Measurements from ENCODE around the gene ADGRA3. TPM values are rescaled to one million over a fixed set of nuclear protein-coding genes. Genes with fewer than 3 reads are reported as not detected.

ADGRA3 gene
- polyA plus RNA-seq, 1 of the 3 experiments (the other 2 are of a cell fraction), result 11.8 TPM

GRCh38 chr4:22492987-22493386 is 22.9 kb downstream of the ADGRA3 start:
- TF ChIP-seq ZBTB33 (IDR thresholded peaks at IDR 0.05; ENCODE audit: borderline replicate concordance, low read depth), result no peak
- TF ChIP-seq TCF12 (IDR thresholded peaks at IDR 0.05), result no peak
- TF ChIP-seq USF2 (IDR thresholded peaks at IDR 0.05; ENCODE audit: borderline replicate concordance, low read depth, low read length), result no peak
- ChIA-PET CTCF (interaction anchor here (1.0 kb wide), 1 partner anchor 12 kb away, joined by 3 read pairs; no protein-coding TSS in a partner anchor), POLR2A (no interaction called here)
- Histone ChIP-seq H3K9me2 (no peaks in the 10 kb centered on the region), H2AFZ (ENCODE audit: low read depth) (no peak overlapping the region), H3K27me3 (ENCODE audit: insufficient read depth) (no peaks in the 10 kb centered on the region), H3F3A (replicated peaks; ENCODE audit: insufficient read depth) (no peaks in the 10 kb centered on the region), H3K36me3 (replicated peaks in 1 of 2; ENCODE audit: control insufficient read depth in 1 of 2, insufficient read depth in 2 of 2, low read length in 1 of 2) (no peaks in the 10 kb centered on the region), H3K9me3 (no peaks in the 10 kb centered on the region), H4K20me1 (ENCODE audit: insufficient read depth) (0 out of 2 replicates have a peak, but pooled peaks cover 3% of the 10 kb centered on the region), H3K27ac (ENCODE audit: low read depth in 2 of 2, low read length in 1 of 2) (no peak overlapping the region), H3K9ac (no peak overlapping the region), H3K79me2 (ENCODE audit: insufficient read depth) (peaks cover 61% of the 10 kb centered on the region), H3K4me1 (ENCODE audit: control insufficient read depth in 1 of 2, insufficient read depth in 2 of 2, low read depth in 1 of 2, low read length in 1 of 2) (peaks cover 0 to 2% of the 10 kb centered on the region in 2 experiments; a peak in 1 of 4 replicates), H3K4me3 (ENCODE audit: low read depth in 2 of 2, low read length in 1 of 2) (no peak overlapping the region), H3K4me2 (no peak overlapping the region)
- DNase-seq, result no peak
- WGBS (ENCODE audit: low lambda C conversion rate), result 100% methylated on average over 2 of the region's 2 CpGs

GRCh38 chr4:22491939-22492338 is 23.9 kb downstream of the ADGRA3 start:
- no peak overlapping the region for H3K9ac ChIP-seq
- no peak overlapping the region for H3K4me2 ChIP-seq
- H2AFZ ChIP-seq (ENCODE audit: low read depth), result no peak overlapping the region
- H3K27me3 ChIP-seq (ENCODE audit: insufficient read depth), result no peaks in the 10 kb centered on the region
- peaks cover 2 to 6% of the 10 kb centered on the region in 2 experiments; a peak in 2 of 4 replicates for H3K4me1 ChIP-seq (ENCODE audit: control insufficient read depth in 1 of 2, insufficient read depth in 2 of 2, low read depth in 1 of 2, low read length in 1 of 2)
- no peaks in the 10 kb centered on the region for H3K9me2 ChIP-seq
- CTCF ChIA-PET, result no interaction called here
- no peak for DNase-seq
- peaks cover 61% of the 10 kb centered on the region for H3K79me2 ChIP-seq (ENCODE audit: insufficient read depth)
- 95% methylated on average over 6 of the region's 6 CpGs for WGBS (ENCODE audit: low lambda C conversion rate)
- no peak overlapping the region for H3K4me3 ChIP-seq (ENCODE audit: low read depth in 2 of 2, low read length in 1 of 2)
- 0 out of 2 replicates have a peak, but pooled peaks cover 3% of the 10 kb centered on the region for H4K20me1 ChIP-seq (ENCODE audit: insufficient read depth)
- no peak overlapping the region for H3K27ac ChIP-seq (ENCODE audit: low read depth in 2 of 2, low read length in 1 of 2)
- POLR2A ChIA-PET, result no interaction called here
- no peaks in the 10 kb centered on the region for H3F3A ChIP-seq (replicated peaks; ENCODE audit: insufficient read depth)
- TF ChIP-seq GABPA (IDR thresholded peaks at IDR 0.05; ENCODE audit: low read depth) (no peak), SMC3 (IDR thresholded peaks at IDR 0.05; ENCODE audit: low read depth, low read length) (no peak), GATA2 (CRISPR knock-in tag; IDR thresholded peaks at IDR 0.05) (no peak), MEF2A (IDR thresholded peaks at IDR 0.05; ENCODE audit: borderline replicate concordance, low read depth) (no peak), JUND (IDR thresholded peaks at IDR 0.05) (no peak), FOXJ3 (CRISPR knock-in tag; IDR thresholded peaks at IDR 0.05) (no peak), USF2 (IDR thresholded peaks at IDR 0.05; ENCODE audit: borderline replicate concordance, low read depth, low read length) (no peak), ELF1 (IDR thresholded peaks at IDR 0.05) (no peak), CHD2 (IDR thresholded peaks at IDR 0.05; ENCODE audit: low read length, partially characterized antibody) (no peak), PBX3 (IDR thresholded peaks at IDR 0.05) (no peak), RAD21 (IDR thresholded peaks at IDR 0.05; ENCODE audit: low read length) (no peak), REST (IDR thresholded peaks at IDR 0.05; ENCODE audit: low read depth, low read length) (no peak), MXI1 (IDR thresholded peaks at IDR 0.05; ENCODE audit: low read depth, low read length) (no peak), IRF3 (IDR thresholded peaks at IDR 0.05; ENCODE audit: low read depth, low read length) (no peak)
- no peaks in the 10 kb centered on the region for H3K36me3 ChIP-seq (replicated peaks in 1 of 2; ENCODE audit: control insufficient read depth in 1 of 2, insufficient read depth in 2 of 2, low read length in 1 of 2)
- no peaks in the 10 kb centered on the region for H3K9me3 ChIP-seq
